HUDEP-2 (cell line): Measurements from ENCODE around the gene MOSMO.
A peak's percentile ranks its signal among the peaks of the same experiment; 100 is the strongest.
"Not testable (repeated sequence)": the region's sequence is repeated elsewhere in the genome, so short reads cannot be mapped to it uniquely, and the experiment has no call there.

Experiments used
- DNase-seq, 76 experiments: peaks; one replicate each; lab custom pipeline; 2025; ENCODE audit not compliant: unreplicated experiment in 76 of 76; lab: John Stamatoyannopoulos, UW

The MOSMO gene

DNA sequence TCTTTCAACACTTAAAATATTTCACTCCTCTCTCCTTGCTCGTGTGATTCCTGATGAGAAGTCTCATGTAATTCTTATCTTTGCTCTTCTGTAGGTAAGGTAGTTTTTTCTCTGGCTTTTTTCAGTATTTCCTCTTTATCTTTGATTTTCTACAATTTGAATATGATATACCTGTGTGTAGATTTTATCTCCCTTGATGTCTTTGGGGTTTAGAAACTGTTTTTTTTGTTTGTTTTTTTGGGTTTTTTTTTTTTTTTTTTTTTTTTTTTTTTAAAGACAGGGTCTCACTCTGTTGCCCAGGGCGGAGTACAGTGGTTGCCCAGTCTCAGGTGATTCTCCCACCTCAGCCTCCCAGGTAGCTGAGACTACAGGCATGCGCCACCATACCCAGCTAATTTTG is 26.6 kb downstream of the MOSMO start:
- DNase-seq = no peak

DNA sequence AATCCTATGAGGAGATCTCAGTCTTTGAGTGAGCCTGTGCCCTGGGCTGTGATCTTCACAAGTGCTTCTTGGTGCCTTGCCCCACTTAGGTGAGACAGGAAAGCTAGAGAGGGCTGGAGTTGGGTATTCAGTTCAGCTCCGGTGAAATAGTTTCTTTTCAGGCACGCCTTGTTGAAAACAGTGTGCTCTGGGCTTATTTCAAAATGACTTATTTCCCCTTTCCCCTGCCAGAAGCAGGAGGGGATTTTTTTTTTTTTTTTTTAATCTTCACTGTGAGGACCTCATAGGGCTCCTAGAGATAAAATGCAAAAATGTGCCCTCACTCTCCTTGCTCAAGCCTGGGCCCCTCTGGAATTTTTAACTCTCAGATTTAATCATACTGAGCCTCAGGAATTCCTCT is 27.2 kb downstream of the MOSMO start:
- no peak for DNase-seq

DNA sequence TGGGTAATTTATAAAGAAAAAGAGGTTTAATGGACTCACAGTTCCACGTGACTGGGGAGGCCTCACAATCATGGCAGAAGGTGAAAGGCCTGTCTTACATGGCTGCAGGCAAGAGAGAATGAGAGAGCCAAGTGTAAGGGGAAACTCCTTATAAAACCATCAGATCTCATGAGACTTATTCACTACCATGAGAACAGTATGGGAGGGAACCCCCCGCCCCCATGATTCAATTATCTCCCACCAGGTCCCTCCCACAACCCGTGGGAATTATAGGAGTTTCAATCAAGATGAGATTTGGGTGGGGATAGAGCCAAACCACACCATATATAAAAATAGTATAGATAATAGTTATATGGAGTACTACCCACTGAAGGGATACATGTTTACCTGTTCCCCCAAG is 36.0 kb downstream of the MOSMO start:
- DNase-seq = not testable (repeated sequence)

DNA sequence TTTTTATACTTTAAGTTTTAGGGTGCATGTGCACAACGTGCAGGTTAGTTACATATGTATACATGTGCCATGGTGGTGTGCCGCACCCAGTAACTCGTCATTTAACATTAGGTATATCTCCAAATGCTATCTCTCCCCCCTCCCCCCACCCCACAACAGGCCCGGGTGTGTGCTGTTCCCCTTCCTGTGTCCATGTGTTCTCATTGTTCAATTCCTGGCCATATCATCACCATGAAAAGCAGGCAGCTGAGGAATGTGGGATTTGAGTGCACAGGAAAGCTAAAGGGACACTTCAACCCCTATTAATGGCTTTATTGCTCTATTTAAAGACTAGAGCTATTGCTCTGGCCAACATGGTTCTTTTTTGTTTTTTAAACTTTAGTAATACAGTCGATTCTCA is 38.0 kb downstream of the MOSMO start:
- not testable (repeated sequence) for DNase-seq

DNA sequence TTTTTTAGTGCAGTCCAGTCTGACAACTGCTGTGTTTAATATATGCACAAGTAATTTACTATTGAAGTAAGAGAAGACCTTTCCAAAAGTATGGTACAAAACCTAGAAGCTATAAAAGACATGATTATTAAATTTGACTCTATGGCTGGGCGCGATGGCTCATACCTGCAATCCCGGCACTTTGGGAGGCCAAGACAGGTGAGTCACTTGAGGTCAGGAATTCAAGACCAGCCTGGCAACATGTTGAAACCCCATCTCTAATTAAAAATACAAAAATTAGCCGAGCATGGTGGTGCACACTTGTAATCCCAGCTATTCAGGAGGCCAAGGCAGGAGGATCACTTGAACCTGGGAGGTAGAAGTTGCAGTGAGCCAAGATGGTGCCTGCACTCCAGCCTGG is 43.1 kb downstream of the MOSMO start:
- no peak for DNase-seq

DNA sequence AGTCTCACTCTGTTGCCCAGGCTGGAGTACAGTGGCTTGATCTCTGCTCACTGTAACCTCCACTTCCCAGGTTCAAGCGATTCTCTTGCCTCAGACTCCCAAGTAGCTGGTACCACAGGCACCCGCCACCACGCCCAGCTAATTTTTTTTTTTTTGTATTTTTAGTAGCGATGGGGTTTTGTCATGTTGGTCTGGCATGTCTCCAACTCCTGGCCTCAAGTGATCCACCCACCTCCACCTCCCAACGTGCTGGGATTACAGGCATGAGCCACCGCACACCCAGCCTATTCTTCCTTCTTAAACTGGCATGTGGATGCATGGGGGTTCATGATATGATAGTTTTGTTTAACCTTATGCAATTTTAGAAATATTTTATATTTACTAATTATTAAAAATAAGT is 45.1 kb downstream of the MOSMO start:
- DNase-seq = peak in 42 of 76 experiments; percentile 1 to 57 (median 24)

DNA sequence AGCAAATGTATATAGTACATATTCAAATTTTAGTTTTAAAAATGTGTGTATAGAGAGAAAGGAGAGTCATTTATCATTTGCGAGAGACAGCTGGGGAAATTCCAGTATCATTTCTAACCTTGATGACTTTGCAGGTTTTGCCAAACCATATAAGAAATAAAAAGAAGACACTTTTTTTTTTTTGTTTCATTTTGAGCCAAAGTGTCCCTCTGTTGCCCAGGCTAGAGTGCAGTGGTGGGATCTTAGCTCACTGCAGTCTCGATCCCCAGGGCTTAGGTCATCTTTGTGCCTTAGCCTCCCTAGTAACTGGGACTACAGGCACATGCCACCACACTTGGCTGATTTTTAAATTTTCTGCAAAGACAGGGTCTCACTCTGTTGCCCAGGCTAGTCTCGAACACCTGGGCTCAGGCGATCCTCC is 46.0 kb downstream of the MOSMO start:
- DNase-seq = no peak

DNA sequence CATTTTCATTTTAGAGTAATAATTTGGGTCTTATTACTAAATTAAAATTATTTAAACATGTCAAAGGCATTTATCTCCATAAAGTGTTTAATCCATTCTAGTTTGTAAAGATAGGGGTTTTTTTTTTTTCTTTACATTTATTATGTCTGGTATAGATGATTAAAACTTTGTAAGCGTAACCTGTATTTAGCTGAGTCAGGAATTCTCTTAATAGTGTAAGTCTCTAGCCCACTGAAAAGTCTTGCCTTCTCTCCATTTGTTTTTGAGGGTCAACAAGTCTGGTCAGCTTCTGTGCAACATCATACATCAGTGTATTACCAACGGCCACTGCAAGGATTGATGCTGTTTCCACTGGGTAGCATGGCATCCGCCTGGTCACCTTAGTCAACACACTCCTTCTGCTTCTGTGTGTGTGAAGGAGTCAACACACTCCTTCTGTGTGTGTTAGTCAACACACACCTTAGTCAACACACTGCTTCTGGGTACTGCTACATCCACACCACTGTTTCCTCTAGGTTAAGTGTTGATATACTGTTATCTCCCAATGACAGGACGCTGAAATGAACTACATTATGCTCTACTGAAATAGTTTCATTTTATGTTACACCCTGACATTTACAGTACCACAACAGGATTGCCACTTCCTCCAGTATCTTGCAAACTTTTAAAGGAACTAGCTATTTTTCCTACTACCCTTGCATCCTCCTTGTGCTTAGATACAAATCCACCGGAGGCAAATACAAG is 47.1 kb downstream of the MOSMO start:
- DNase-seq = no peak

DNA sequence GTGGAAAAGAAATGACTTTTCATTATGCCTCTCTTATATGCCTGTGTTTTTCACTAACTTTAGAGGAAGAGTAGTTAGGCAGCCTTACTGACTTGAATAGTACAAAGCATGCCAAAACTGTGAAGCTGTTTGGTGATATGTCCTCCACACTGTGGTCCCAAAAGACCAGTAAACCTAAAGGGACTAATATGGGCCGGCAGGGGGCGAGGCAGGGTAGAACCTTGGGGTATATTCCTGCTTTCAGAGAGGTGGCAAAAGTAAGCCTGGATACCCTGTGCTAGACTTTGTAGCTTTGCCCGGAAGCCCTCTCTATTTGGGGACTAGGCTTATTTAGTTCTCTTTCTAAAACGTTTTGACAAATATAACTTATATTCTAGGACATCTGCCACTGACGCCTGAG is 48.0 kb downstream of the MOSMO start:
- DNase-seq = no peak

DNA sequence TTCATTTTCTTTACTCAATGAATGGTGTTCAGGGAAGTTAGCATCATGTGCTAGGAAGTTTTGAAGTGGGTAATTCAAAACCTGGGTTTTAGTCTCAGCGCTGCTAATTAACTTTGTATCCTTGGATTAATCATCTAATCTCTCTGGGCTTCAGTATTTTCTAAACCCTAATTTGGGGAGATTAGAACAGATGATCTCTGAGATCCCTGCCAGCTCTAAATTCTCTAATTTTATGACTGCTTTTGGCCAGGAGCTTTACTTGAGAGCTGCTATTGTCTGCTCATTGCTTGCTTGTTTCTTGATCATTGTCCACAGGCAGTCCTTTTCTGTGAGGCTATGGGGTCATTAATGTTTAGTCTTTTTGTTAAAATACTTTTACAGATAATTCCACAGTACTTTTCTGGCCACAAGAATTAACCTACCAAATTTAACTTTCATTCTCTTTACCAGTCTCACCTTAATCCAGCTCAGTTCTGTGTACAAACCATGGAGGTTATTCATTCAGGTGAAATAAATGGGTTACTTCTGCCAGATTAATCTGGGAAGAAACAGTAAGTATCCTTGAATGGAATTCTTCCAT is 56.1 kb downstream of the MOSMO start:
- no peak for DNase-seq

DNA sequence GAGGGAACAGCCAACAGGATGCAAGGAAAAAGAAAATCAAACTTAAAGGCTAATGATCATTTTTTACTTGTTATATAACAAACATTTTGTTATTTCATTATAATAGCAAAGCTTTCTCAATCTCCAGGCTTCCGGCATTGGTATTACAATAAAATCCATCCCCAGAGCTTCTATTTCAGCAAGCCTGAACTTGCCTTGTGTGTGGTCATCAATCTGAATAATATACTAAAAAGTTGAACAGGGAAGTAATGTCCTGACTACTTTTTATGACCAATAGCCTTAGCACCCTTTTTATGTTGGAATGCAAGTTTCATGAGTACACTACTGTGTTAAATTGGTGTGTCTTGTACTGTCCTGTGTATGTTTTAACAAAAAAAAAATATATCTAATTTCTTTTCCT is 57.3 kb downstream of the MOSMO start:
- no peak for DNase-seq

DNA sequence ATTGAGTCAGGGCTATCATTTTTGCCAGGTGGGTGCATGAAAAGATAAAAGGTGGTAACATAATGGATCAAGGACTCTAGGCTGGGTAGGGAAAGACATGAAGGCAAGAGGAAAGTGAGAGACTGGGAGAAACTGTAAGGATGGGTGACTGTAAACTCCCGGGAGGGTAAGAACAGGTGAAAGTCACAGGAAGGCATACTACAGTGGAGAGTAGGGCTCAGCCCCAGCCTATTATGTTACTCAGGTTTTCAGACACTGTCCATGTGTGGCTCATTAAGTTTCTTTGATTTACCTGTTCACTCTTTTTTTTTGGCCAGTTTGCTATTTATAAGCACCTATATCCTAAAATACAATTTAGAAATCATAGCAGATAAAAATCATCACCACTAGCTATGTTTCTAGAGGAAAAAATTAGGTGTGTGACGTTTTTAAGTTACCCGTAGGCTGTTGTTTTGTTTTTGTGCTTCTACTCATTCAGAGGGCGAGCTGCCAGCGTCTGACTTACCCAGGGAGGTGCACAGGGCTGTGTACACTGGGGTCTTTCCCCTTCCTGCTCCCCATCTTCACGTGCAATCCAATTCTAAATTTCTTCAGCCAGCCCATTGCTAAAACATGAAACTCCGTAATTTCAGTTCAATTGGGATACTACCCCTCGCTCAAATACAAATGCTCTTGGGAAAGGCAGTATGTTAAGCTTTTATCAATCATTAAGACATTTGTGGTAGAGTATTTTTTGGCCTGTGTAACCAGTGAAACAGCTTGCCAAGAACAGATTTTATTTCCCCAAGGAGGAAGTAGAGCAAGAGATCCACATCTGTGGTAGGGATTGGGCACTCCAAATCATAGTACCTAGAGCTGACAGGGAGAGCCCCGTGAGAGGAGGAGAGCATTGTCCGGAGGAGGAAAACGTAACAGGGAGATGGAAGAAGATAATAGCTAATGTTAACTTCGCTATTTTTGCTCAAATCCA is 62.7 kb downstream of the MOSMO start:
- DNase-seq = no peak

DNA sequence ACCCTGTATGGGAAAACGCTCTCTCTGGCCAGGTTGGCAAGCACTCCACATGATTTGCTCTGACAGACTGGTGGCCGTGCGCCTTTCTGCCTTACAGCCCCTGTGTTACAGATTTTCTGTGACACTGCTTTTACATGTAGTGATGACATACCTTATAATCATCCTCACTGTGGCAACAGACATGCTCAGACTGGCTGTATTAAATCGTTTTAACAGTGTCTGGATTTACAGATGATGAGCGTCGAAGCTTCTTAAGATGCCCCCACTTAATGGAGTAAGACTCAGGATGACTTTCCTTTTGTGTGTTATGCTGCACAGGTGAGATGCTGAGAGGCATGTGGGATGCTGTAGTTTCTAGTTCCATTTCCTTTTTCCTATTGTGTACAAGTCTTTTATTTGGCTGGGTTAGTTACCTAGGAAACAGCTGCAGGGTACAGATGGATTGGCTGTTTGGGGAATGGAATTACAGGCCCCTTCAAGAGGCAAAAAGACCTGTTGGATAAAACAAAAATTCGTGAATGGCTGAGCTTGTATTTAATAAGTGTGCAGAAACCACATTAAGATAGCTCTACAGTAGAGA is 63.5 kb downstream of the MOSMO start:
- no peak for DNase-seq

DNA sequence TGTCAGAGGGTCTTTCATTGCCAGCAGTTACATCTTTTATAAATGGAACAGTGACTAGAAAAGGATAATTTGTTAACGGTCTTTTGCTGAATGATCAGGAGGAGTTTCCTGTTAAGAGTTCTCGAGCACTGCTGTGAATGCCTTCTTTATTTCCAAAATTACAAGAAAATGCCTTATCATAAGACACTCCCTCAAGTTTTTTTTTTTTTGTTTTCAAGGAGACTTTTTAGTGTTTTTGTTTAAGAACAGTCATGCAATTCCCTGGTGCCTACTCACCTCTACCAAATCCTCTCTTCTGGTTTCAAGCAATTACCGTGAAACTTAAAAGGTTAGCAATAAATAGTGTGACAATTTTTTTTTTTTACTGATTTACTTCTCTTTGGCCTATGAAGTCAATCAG is 65.4 kb downstream of the MOSMO start:
- DNase-seq = no peak

DNA sequence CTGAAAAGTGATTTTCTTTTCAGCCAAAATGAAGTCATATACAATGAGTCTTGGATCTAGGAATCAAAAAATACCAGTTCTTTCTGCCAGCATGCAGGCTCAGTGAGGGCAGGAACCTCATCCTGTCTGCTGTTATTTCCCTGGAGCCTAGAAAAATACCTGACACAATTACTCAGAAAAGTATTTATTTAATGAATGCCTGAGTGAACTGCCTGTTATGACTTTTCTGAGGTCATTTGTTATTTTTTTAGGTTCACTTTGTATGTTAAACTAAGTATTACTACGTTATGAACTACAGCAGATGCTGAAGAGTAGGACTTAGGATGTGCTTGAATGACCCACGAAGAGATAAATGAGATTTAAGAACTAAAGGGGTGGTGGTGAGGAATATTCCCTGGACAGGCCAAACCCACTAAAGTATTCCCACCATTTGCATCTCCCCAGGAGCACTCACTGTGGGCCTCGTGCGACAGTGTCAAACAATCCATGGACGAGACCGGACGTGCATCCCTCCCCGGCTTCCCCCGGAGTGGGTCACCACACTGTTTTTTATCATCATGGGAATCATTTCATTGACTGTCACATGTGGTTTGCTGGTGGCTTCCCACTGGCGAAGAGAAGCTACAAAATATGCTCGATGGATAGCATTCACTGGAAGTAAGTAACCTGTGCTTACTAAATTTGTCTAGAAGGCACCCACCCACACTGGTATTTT is 67.3 kb downstream of the MOSMO start:
- no peak for DNase-seq

DNA sequence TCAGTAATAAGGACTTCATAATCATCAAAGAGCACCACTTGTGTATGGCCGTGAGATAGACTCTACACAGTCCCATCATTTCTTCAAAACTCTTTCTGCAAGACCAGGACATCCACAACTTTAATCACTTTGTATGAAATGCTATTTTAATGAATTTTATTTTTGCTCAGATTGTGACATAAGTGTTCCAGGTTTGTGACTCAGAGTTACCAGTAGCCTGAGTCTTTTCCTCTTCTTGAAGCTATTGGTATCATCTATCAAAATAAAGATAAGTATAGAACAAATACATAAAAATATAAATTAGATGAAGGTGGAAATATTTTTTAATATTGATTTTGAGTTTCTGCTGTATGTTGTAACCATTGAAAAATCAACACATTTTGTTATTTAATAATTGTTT is 67.9 kb downstream of the MOSMO start:
- no peak for DNase-seq

DNA sequence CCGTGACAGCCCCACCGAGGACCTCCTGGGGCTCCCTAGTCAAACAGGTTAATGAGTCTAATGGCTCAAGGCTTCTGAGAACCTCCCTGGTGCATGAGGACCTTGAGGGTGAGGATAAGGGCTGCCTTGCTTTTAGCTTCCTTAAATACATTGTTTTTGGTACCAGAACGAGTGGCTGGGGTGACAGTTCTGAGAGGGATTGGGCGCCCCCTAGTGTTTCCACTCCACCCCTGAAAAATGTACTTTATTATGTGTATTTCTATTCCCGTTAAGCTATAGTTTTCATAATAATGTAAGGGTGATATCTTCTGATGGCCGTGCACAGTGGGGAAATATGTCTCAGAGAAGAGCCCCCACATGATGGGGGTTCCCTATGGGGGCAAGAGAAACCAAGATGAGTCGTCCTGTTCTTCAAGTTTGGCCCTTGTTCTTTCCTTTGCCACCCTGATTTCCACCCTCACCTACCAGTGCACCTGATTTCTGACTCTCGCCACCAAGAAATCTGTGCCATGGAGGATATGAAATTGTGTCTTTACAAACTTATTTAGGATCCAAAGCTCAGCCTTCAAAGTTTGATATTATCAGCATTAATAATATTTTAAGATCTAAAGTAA is 69.9 kb downstream of the MOSMO start:
- peak in 57 of 76 experiments; percentile 3 to 68 (median 38) for DNase-seq

DNA sequence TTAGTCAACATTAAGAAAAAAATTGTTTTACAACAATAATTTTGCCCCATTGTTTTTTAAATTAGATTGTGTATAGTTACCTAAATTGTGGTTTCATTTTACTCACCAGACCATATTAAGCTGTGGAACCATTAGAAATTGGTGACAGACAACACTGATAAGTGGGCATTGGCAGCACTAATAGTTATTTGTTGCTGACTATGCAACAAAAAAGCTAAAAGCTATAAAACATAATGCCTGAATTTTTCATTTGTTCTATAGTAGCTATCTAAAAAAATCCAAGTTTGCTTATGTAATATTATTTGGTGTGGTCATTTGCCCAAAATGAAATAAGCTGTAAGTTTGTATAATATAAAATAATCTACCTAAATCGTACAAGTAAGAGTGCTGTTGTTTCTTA is 70.7 kb downstream of the MOSMO start:
- DNase-seq = no peak

DNA sequence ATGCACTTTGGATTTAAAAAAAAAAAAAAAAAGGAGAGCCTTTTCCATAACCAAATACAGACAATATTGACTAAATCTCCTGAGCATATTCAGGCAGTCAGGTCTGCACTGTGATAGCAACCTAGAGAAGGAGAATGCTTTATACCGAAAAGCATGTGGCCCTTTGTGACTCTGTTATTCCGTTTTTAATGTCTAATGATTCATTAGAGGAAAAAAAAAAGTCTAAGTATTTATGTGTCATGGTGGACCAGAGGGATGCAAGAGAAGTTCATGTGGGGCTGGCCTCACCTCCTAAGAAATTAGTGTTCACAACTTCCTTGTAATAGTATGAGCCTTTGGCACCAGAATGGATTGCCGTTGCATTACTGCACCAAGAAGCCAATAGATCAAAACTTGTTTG is 73.1 kb downstream of the MOSMO start:
- no peak for DNase-seq

DNA sequence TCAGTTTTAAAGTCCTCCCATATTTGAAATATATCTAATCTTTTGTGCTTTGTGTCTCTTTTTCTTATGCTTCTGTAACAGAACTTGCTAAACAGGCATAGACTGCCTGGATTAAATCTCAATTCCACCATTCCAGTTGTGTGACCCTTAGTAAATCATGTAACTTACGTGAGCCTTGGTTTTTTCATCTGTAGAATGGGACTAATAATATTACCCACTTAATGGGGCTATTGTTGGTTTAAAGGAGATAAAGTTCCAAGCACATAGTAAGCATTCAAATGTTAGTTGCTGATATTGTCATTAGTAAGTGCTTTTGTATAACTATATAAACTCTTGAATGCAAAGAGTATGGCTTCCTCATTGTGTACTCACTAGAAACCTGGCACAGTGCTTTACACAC is 78.5 kb downstream of the MOSMO start:
- no peak for DNase-seq
